Endodermal cell (in vitro differentiated cells): Measurements from ENCODE around the gene NCKAP5. TPM values are rescaled to one million over a fixed set of nuclear protein-coding genes. Genes with fewer than 3 reads are reported as not detected.

Experiments used
- DNase-seq: peaks from one replicate; pipeline ENCODE4 v3.0.0-alpha.2; 2017
- H3K27ac ChIP-seq: 2 replicates; pipeline ENCODE4 v1.5.1; 2013; ENCODE audit warnings: mild to moderate bottlenecking, low read depth, low read length, moderate library complexity
- H3K27me3 ChIP-seq: 2 replicates; pipeline ENCODE4 v1.6.1; 2013; ENCODE audit warnings: mild to moderate bottlenecking, low read length, moderate library complexity; ENCODE audit not compliant: insufficient read depth, control insufficient read depth, poor library complexity, severe bottlenecking
- H3K36me3 ChIP-seq: 2 replicates; pipeline ENCODE4 v1.7.0; 2013; ENCODE audit warnings: mild to moderate bottlenecking, low read length, moderate library complexity; ENCODE audit not compliant: control insufficient read depth, insufficient read depth
- H3K4me1 ChIP-seq: one replicate; pipeline ENCODE4 v1.7.0; 2013; ENCODE audit warnings: low read length; ENCODE audit not compliant: control insufficient read depth, insufficient read depth
- H3K4me3 ChIP-seq: 2 replicates; pipeline ENCODE4 v1.5.1; 2013; ENCODE audit warnings: mild to moderate bottlenecking, low read length, moderate library complexity
- H3K9ac ChIP-seq: 2 replicates; pipeline ENCODE4 v1.6.1; 2013; ENCODE audit warnings: mild to moderate bottlenecking, low read length, moderate library complexity; ENCODE audit not compliant: poor library complexity, severe bottlenecking; ENCODE audit errors: extremely low read depth
- H3K9me3 ChIP-seq: 2 replicates; pipeline ENCODE4 v1.6.1; 2013; ENCODE audit warnings: mild to moderate bottlenecking, low read length, moderate library complexity; ENCODE audit not compliant: control insufficient read depth
- H3K27ac Mint-ChIP-seq: 2 replicates; pipeline ENCODE4 v1.8.0; 2020; ENCODE audit warnings: mixed read lengths
- H3K27me3 Mint-ChIP-seq: 2 replicates; pipeline ENCODE4 v1.8.0; 2021; ENCODE audit warnings: mild to moderate bottlenecking, mixed read lengths; ENCODE audit not compliant: insufficient read depth
- H3K36me3 Mint-ChIP-seq: 2 replicates; pipeline ENCODE4 v1.8.0; 2020; ENCODE audit warnings: low read depth, mixed read lengths
- H3K4me1 Mint-ChIP-seq: 2 replicates; pipeline ENCODE4 v1.8.0; 2020; ENCODE audit warnings: mixed read lengths
- H3K4me3 Mint-ChIP-seq: 2 replicates; pipeline ENCODE4 v1.8.0; 2020; ENCODE audit warnings: mild to moderate bottlenecking, moderate library complexity, mixed read lengths
- H3K9me3 Mint-ChIP-seq: 2 replicates; pipeline ENCODE4 v1.8.0; 2020; ENCODE audit warnings: mild to moderate bottlenecking, mixed read lengths
- WGBS, 2 experiments: methylation state at CpG; one replicate each; pipeline versions ENCODE4 v1.1.5 to v1.1.7; 2013; ENCODE audit warnings: missing lambda C conversion rate in 2 of 2, mixed read lengths in 1 of 2; ENCODE audit not compliant: insufficient coverage in 1 of 2, insufficient read length in 1 of 2; 5-methylcytosine and 5-hydroxymethylcytosine counted together
- total RNA-seq, 2 donors: library from RNA; stranded (reverse); fragmentation: NEBNext Ultra II Directional in 1 of 2; extraction: Animal tissue kit (Norgen Biotek cat#: 25700) in 1 of 2; gene quantifications; 2 replicates in 1 of 2; 3 replicates in 1 of 2; pipeline ENCODE4 v1.2.1, GENCODE V29; 2021
- TF ChIP-seq, protein P1 (sequence below): fragments of 200-600 bp; sonication (generic); conservative IDR thresholded peaks from 2 replicates; pipeline ENCODE4 v1.5.0; 2021; ENCODE audit warnings: antibody characterized with exemption, mild to moderate bottlenecking

Gene NCKAP5
- total RNA-seq, 2 donors from 2014 or later = 0.58 to 0.92 TPM

DNA sequence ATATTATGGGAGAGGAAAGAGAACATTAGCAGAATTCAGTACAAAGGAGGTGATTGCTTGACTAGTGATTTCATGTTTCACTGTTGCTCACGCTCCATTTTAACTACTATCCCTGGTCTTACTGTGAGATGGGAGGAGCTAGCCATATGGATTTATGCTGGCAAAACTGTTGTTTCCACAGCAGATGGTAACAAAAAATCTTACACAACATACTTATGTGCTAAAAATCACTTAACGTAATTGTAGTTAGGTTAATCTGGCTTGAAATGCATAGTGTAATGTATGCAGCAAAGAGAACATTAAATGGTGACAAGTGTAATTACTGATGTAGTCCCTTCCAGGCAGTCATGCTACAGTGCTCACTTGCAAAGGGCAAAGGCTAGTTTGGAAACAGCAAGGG lies 742.7 kb downstream of the NCKAP5 start:
- H3K36me3 ChIP-seq = no peaks in the 10 kb centered on the region
- TF ChIP-seq, protein P1, sequence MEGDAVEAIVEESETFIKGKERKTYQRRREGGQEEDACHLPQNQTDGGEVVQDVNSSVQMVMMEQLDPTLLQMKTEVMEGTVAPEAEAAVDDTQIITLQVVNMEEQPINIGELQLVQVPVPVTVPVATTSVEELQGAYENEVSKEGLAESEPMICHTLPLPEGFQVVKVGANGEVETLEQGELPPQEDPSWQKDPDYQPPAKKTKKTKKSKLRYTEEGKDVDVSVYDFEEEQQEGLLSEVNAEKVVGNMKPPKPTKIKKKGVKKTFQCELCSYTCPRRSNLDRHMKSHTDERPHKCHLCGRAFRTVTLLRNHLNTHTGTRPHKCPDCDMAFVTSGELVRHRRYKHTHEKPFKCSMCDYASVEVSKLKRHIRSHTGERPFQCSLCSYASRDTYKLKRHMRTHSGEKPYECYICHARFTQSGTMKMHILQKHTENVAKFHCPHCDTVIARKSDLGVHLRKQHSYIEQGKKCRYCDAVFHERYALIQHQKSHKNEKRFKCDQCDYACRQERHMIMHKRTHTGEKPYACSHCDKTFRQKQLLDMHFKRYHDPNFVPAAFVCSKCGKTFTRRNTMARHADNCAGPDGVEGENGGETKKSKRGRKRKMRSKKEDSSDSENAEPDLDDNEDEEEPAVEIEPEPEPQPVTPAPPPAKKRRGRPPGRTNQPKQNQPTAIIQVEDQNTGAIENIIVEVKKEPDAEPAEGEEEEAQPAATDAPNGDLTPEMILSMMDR = no peak
- Mint-ChIP-seq H3K27me3 (peaks cover 5% of the 10 kb centered on the region), H3K36me3 (no peaks in the 10 kb centered on the region), H3K27ac (no peak overlapping the region), H3K4me1 (peaks cover 37% of the 10 kb centered on the region), H3K9me3 (no peaks in the 10 kb centered on the region), H3K4me3 (no peak overlapping the region)
- peaks cover 6% of the 10 kb centered on the region for H3K4me1 ChIP-seq
- no peaks in the 10 kb centered on the region for H3K9me3 ChIP-seq
- H3K4me3 ChIP-seq = no peak overlapping the region
- 90 to 97% methylated on average over 2 of the region's 2 CpGs for WGBS, 2 experiments
- no peak overlapping the region for H3K27ac ChIP-seq
- H3K9ac ChIP-seq = no peak overlapping the region
- H3K27me3 ChIP-seq = no peaks in the 10 kb centered on the region
- DNase-seq = no peak

DNA sequence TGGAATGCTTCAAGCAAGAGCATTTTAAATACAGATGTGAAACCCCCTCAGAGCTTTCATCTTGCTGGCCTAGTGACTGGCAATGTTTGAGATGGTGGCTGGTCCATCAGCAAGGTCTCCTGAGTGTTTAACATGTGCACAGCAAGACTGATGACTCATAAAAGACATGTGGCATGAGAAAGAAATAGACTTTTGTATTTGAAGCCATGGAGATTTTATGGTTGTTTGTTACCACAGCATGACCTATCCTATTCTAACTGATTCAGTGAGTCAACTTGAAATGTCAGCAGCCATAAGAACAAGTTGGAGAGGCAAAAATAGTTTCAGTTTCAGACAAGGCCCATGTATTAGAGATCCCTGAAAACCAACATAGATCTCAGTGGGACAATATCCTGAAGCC lies 743.5 kb downstream of the NCKAP5 start:
- H3K27me3 Mint-ChIP-seq = peaks cover 5% of the 10 kb centered on the region
- Histone ChIP-seq H3K4me1 (no peaks in the 10 kb centered on the region), H3K9me3 (no peaks in the 10 kb centered on the region), H3K4me3 (no peak overlapping the region), H3K27ac (no peak overlapping the region), H3K36me3 (no peaks in the 10 kb centered on the region), H3K9ac (no peak overlapping the region), H3K27me3 (no peaks in the 10 kb centered on the region)
- H3K36me3 Mint-ChIP-seq = no peaks in the 10 kb centered on the region
- no peaks in the 10 kb centered on the region for H3K9me3 Mint-ChIP-seq
- TF ChIP-seq, protein P1 = no peak
- DNase-seq = no peak
- no peak overlapping the region for H3K27ac Mint-ChIP-seq
- H3K4me3 Mint-ChIP-seq = no peak overlapping the region
- peaks cover 29% of the 10 kb centered on the region for H3K4me1 Mint-ChIP-seq

DNA sequence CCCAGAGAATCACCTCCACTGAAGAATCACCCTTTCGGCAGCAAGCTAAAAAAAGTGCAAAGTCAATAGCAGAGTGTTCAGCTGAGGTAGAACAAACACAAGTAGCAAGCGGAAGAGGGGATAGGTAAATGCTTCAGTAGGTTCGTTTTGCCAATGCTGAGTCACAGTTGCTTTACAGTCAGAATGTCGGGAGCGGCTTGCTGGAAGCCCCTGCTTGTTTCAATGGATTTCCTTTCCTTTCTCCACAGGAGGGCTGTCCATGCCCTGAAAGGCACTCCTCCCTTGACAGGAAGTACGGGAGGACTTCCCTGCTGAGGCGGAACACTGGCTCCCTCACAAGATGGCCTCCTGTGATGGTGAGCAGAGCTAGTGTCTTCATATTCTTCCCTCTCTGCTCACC lies 752.0 kb downstream of the NCKAP5 start:
- Histone ChIP-seq H3K4me3 (no peak overlapping the region), H3K9me3 (peaks cover under 1% of the 10 kb centered on the region), H3K4me1 (peaks cover 6% of the 10 kb centered on the region), H3K9ac (no peak overlapping the region), H3K27me3 (no peaks in the 10 kb centered on the region), H3K27ac (no peak overlapping the region), H3K36me3 (no peaks in the 10 kb centered on the region)
- H3K27ac Mint-ChIP-seq = peak overlapping the region; percentile 30
- peaks cover 13% of the 10 kb centered on the region for H3K4me1 Mint-ChIP-seq
- WGBS, 2 experiments = 89 to 90% methylated on average over 4 to 7 of the region's 7 CpGs
- no peak for DNase-seq
- no peak overlapping the region for H3K4me3 Mint-ChIP-seq
- H3K27me3 Mint-ChIP-seq = peaks cover 4% of the 10 kb centered on the region
- no peaks in the 10 kb centered on the region for H3K36me3 Mint-ChIP-seq
- H3K9me3 Mint-ChIP-seq = peaks cover 5% of the 10 kb centered on the region
- TF ChIP-seq, protein P1 = no peak
